Keratinocyte (primary cell): ENCODE data around the gene CA11. TPM values are rescaled to one million over a fixed set of nuclear protein-coding genes. Genes with fewer than 3 reads are reported as not detected.

Experiments
- DNase-seq: peaks from one replicate; pipeline ENCODE4 v3.0.0-alpha.2; 2011; ENCODE audit warnings: low read depth, missing footprints, low spot score
- FAIRE-seq: peaks from 2 replicates; lab custom pipeline; 2011; peaks lifted over from hg19 to GRCh38; lab: Jason Lieb, UNC
- H2AFZ ChIP-seq: 2 replicates; pipeline ENCODE4 v1.6.0; 2012; ENCODE audit warnings: low read length, control low read depth, inconsistent platforms; ENCODE audit not compliant: control insufficient read depth
- H3K27ac ChIP-seq: 2 replicates; pipeline ENCODE4 v1.5.1; 2011; ENCODE audit warnings: low read length; ENCODE audit not compliant: control insufficient read depth, insufficient read depth
- H3K27me3 ChIP-seq: 3 replicates; pipeline ENCODE4 v1.6.0; 2011; ENCODE audit warnings: low read length; ENCODE audit not compliant: control insufficient read depth, insufficient read depth; ENCODE audit errors: extremely low read depth
- H3K36me3 ChIP-seq, 2 experiments: 2 replicates in 1 of 2; 3 replicates in 1 of 2; pipeline ENCODE4 v1.5.1; 2011; ENCODE audit warnings: low read length in 2 of 2, mild to moderate bottlenecking in 1 of 2; ENCODE audit not compliant: control insufficient read depth in 2 of 2, insufficient read depth in 2 of 2; ENCODE audit errors: extremely low read depth in 1 of 2
- H3K4me1 ChIP-seq: 3 replicates; pipeline ENCODE4 v1.5.1; 2011; ENCODE audit warnings: low read length; ENCODE audit not compliant: control insufficient read depth, insufficient read depth; ENCODE audit errors: extremely low read depth
- H3K4me2 ChIP-seq: 3 replicates; pipeline ENCODE4 v1.6.0; 2011; ENCODE audit warnings: low read depth, low read length; ENCODE audit not compliant: control insufficient read depth, insufficient read depth; ENCODE audit errors: extremely low read depth
- H3K4me3 ChIP-seq, 3 experiments: fragments of 200-600 bp in 1 of 3; sonication (generic) in 1 of 3; 2 replicates in 2 of 3; 3 replicates in 1 of 3; pipeline ENCODE4 v1.5.1; 2011 to 2016; ENCODE audit warnings: low read length in 3 of 3, mild to moderate bottlenecking in 3 of 3, control low read depth in 2 of 3, inconsistent platforms in 1 of 3, low read depth in 1 of 3, mixed read lengths in 1 of 3, mixed run types in 1 of 3, moderate library complexity in 1 of 3; ENCODE audit not compliant: control insufficient read depth in 2 of 3, insufficient read depth in 2 of 3; ENCODE audit errors: extremely low read depth in 1 of 3
- H3K79me2 ChIP-seq: 2 replicates; pipeline ENCODE4 v1.6.0; 2012; ENCODE audit warnings: low read length; ENCODE audit not compliant: control insufficient read depth, insufficient read depth
- H3K9ac ChIP-seq: 3 replicates; pipeline ENCODE4 v1.6.0; 2011; ENCODE audit warnings: low read length; ENCODE audit not compliant: control insufficient read depth, insufficient read depth; ENCODE audit errors: extremely low read depth
- H3K9me1 ChIP-seq: 3 replicates; pipeline ENCODE4 v1.6.0; 2011; ENCODE audit warnings: low read length; ENCODE audit not compliant: control insufficient read depth, insufficient read depth; ENCODE audit errors: extremely low read depth
- H3K9me3 ChIP-seq: 2 replicates; pipeline ENCODE4 v1.5.1; 2012; ENCODE audit warnings: low read depth, low read length; ENCODE audit not compliant: control insufficient read depth
- H4K20me1 ChIP-seq: 3 replicates; pipeline ENCODE4 v1.6.0; 2011; ENCODE audit warnings: low read length; ENCODE audit not compliant: control insufficient read depth, insufficient read depth; ENCODE audit errors: extremely low read depth
- EZH2 ChIP-seq: IDR thresholded peaks from one replicate; pipeline ENCODE4 v1.6.1; 2012; ENCODE audit warnings: inconsistent platforms, mild to moderate bottlenecking, low read length, moderate library complexity
- dilution Hi-C: fragments of 300-500 bp; cut with MboI; formaldehyde crosslinking; loops from one replicate; pipeline ENCODE4 v1.7.0; 2020; ENCODE audit warnings: low sequenced_read_pairs; ENCODE audit not compliant: extremely low pct_ligation_motif_present
- polyA plus RNA-seq, 5 experiments: library from polyadenylated mRNA; depleted of rRNA in 3 of 5; stranded (reverse) in 3 of 5; stranded (forward) in 1 of 5; unstranded in 1 of 5; fragments of >200 nt; gene quantifications; 1 replicate in 1 of 5; 2 replicates in 3 of 5; 3 replicates in 1 of 5; pipeline versions ENCODE4 v1.2.1 to v1.2.3, GENCODE V29; 2011 to 2012; ENCODE audit warnings: missing spikeins in 2 of 5, low read depth in 1 of 5, low replicate concordance in 1 of 5
- TF ChIP-seq, protein P1 (sequence below), 3 experiments: IDR thresholded peaks in 1 of 3; conservative IDR thresholded peaks in 1 of 3; optimal IDR thresholded peaks in 1 of 3; 2 replicates in 2 of 3; 3 replicates in 1 of 3; pipeline versions ENCODE3 to v1.5.1; 2011; ENCODE audit warnings: low read length in 3 of 3, mild to moderate bottlenecking in 3 of 3, moderate library complexity in 2 of 3, control low read depth in 1 of 3, inconsistent platforms in 1 of 3; ENCODE audit not compliant: insufficient read depth in 2 of 3; ENCODE audit errors: extremely low read depth in 1 of 3

The CA11 gene
- polyA plus RNA-seq, 1 donor (not counting 4 experiments of a cell fraction or from before 2014, with no cell fraction given) = 1.6 TPM

DNA sequence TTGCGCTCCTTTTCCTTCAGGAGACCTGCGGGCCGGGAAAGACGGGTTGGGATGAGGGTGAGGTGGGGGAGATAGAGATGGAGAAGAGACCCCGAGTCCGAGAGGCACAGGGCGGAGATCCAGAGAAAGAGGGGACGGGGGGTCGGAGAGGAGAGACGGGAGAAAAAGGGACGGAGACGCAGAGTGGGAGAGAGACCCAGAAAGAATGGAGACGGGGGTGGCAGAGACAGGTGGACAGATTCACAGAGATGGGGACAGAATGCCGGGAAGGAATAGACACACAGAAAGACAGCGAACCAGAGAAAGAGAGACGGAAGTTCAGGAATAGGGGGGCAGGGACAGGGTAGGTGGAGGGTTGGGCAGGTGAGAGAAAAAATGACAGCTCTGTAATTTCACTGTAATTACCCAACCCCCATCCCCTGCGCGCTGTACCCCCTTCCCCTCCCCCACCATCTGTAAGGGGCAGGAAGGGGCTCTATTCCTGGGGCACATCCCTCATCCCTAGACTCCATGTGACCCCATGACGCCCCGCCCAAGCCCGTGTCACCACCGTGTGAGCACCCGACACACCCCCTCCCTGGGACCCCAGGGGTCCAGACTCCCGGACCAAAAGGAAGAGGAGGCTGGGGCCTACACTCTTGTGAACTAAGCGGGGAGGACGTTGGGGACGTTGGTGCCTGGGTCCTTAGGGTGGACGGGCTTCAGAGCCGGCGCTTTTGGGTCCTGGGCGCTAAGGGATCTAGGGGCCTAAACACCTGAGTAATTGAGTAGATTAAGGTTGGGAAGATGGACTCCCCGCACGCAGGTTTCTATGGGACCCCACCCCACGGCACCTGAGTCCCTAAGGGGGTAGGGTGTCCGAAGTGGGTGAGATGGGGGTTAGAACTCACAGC is 9.8 kb downstream of the CA11 start:
- Histone ChIP-seq H3K79me2 (no peaks in the 10 kb centered on the region), H3K4me1 (peaks cover 58% of the 10 kb centered on the region), H3K9me3 (no peaks in the 10 kb centered on the region), H3K27me3 (no peaks in the 10 kb centered on the region), H3K27ac (no peak overlapping the region), H3K36me3 (no peaks in the 10 kb centered on the region), H4K20me1 (no peaks in the 10 kb centered on the region), H3K4me2 (peak overlapping the region; percentile 89), H3K9ac (peak overlapping the region; percentile 66), H2AFZ (peak overlapping the region; percentile 2), H3K4me3 (peak overlapping the region; percentile 53 to 75 (median 72)), H3K9me1 (no peaks in the 10 kb centered on the region)
- FAIRE-seq (no peak), DNase-seq (no peak)
- dilution Hi-C loops = no loop called here
- TF ChIP-seq, protein P1, sequence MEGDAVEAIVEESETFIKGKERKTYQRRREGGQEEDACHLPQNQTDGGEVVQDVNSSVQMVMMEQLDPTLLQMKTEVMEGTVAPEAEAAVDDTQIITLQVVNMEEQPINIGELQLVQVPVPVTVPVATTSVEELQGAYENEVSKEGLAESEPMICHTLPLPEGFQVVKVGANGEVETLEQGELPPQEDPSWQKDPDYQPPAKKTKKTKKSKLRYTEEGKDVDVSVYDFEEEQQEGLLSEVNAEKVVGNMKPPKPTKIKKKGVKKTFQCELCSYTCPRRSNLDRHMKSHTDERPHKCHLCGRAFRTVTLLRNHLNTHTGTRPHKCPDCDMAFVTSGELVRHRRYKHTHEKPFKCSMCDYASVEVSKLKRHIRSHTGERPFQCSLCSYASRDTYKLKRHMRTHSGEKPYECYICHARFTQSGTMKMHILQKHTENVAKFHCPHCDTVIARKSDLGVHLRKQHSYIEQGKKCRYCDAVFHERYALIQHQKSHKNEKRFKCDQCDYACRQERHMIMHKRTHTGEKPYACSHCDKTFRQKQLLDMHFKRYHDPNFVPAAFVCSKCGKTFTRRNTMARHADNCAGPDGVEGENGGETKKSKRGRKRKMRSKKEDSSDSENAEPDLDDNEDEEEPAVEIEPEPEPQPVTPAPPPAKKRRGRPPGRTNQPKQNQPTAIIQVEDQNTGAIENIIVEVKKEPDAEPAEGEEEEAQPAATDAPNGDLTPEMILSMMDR (optimal IDR thresholded peaks at IDR 0.05 in 1 of 3, IDR thresholded peaks at IDR 0.05 in 1 of 3, conservative IDR thresholded peaks at IDR 0.05 in 1 of 3; ENCODE audit: extremely low read depth in 1 of 3, insufficient read depth in 2 of 3, low read length in 3 of 3) = no peak
- TF ChIP-seq EZH2 = no peak

DNA sequence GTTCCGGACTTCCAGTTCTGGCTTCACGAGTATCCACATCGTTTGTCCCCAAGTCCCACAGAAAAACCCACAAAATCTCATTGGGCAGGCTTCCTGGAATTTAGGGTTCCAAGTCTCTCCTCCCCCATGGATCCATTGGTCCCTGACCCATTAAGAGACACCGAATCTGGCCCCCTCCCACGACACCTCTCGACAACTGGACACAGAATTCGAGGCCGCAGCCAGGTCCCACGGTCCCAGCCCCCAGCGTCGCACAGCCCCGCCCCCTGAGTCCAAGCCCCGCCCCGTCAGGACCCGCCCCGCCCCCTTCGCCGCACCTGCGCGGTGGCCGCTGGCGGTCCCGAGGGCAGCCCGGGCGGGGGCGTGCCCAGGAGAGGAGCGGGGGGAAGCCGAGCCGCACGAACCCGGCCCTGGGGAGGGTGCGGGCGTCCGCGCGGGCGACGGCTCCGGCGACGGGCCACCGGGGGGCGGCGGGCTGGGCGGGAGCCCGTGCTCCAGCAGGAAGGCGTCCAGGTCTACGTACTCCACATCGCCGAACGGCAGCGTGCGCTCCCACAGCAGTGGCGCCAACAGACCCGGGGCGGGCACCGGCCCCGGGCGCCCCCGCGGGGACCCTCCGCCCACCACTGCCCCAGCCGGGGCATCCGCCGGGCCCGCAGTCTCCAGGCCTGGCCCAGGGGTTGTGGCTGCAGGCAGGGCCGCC is 10.6 kb downstream of the CA11 start:
- FAIRE-seq (no peak), DNase-seq (no peak)
- Histone ChIP-seq H4K20me1 (no peaks in the 10 kb centered on the region), H3K36me3 (no peaks in the 10 kb centered on the region), H3K79me2 (no peaks in the 10 kb centered on the region), H3K4me1 (peaks cover 60% of the 10 kb centered on the region), H3K27ac (peak overlapping the region; percentile 82), H3K9me3 (no peaks in the 10 kb centered on the region), H3K9me1 (no peaks in the 10 kb centered on the region), H3K4me2 (peak overlapping the region; percentile 89), H3K9ac (peak overlapping the region; percentile 66), H3K4me3 (peak overlapping the region; percentile 53 to 66 (median 62)), H2AFZ (peak overlapping the region; percentile 2), H3K27me3 (no peaks in the 10 kb centered on the region)
- dilution Hi-C loops = no loop called here
- no peak for TF ChIP-seq EZH2
- TF ChIP-seq, protein P1 (optimal IDR thresholded peaks at IDR 0.05 in 1 of 3, IDR thresholded peaks at IDR 0.05 in 1 of 3, conservative IDR thresholded peaks at IDR 0.05 in 1 of 3; ENCODE audit: extremely low read depth in 1 of 3, insufficient read depth in 2 of 3, low read length in 3 of 3) = no peak
